Daoy (cell line): ENCODE data around the gene PKP1. TPM values are rescaled to one million over a fixed set of nuclear protein-coding genes. Genes with fewer than 3 reads are reported as not detected.
"Not testable (repeated sequence)": the region's sequence is repeated elsewhere in the genome, so short reads cannot be mapped to it uniquely, and the experiment has no call there.

ENCODE experiments used
- DNase-seq: peaks from one replicate; pipeline ENCODE4 v3.0.0-alpha.2; 2015; ENCODE audit warnings: low read depth
- total RNA-seq: library from RNA; depleted of rRNA; stranded (reverse); fragments of >200 nt; shearing (Covaris generic); gene quantifications from 2 replicates; pipeline ENCODE4 v1.2.3, GENCODE V29; 2014; rRNA removed

PKP1 gene, protein sequence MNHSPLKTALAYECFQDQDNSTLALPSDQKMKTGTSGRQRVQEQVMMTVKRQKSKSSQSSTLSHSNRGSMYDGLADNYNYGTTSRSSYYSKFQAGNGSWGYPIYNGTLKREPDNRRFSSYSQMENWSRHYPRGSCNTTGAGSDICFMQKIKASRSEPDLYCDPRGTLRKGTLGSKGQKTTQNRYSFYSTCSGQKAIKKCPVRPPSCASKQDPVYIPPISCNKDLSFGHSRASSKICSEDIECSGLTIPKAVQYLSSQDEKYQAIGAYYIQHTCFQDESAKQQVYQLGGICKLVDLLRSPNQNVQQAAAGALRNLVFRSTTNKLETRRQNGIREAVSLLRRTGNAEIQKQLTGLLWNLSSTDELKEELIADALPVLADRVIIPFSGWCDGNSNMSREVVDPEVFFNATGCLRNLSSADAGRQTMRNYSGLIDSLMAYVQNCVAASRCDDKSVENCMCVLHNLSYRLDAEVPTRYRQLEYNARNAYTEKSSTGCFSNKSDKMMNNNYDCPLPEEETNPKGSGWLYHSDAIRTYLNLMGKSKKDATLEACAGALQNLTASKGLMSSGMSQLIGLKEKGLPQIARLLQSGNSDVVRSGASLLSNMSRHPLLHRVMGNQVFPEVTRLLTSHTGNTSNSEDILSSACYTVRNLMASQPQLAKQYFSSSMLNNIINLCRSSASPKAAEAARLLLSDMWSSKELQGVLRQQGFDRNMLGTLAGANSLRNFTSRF
- 0.18 and 0.34 TPM in 2 replicates for total RNA-seq

DNA sequence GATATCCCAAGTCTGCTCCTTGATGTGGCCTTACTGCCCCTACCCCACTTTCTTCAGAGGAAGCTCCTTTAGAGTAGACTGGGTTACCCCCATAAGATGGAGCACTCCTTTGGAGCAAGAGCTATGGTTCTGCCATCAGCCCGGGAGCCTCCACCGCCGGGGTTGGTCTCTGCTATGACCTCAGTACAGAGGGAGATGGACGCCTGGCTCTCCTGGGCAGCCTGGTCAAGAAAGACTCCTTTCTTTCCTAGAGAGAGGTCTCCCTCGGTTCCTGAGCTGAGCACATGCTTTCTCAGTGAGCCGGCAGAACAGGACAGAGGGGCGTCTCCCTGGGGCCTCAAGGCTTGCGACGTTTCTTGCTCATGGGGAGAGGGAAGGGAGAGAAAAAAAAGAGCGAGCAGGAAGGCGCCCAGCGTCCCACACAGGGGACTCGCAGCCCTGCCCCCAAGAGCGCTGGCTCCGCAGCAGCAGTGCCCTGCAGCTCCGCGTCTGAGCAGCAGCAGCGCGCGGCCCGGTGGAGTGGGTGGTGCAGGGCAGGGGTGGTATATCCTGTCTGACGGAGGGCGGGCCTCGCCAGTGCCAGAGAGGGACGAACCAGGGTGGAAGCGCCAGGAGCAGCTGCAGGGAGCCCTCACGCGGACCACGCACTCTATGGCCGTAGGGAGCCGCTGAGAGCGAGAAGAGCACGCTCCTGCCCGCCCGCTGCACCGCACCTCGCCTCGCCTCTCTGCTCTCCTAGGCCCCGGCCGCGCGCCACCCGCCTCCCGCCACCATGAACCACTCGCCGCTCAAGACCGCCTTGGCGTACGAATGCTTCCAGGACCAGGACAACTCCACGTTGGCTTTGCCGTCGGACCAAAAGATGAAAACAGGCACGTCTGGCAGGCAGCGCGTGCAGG is at the start of gene PKP1:
PKP1 (plus strand) TSS at position 576 of the 899 bp plus-strand sequence; CDS start at position 773, 197 bp downstream.
- peak; percentile 48 for DNase-seq

DNA sequence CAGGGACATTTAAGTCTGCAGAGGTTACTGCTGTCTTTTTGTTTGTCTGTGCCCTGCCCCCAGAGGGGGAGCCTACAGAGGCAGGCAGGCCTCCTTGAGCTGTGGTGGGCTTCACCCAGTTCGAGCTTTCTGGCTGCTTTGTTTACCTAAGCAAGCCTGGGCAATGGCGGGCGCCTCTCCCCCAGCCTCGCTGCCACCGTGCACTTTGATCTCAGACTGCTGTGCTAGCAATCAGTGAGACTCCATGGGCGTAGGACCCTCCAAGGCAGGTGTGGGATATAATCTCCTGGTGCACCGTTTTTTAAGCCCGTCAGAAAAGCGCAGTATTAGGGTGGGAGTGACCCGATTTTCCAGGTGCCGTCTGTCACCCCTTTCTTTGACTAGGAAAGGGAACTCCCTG is 43.7 kb upstream of the PKP1 start:
- DNase-seq, result not testable (repeated sequence)

DNA sequence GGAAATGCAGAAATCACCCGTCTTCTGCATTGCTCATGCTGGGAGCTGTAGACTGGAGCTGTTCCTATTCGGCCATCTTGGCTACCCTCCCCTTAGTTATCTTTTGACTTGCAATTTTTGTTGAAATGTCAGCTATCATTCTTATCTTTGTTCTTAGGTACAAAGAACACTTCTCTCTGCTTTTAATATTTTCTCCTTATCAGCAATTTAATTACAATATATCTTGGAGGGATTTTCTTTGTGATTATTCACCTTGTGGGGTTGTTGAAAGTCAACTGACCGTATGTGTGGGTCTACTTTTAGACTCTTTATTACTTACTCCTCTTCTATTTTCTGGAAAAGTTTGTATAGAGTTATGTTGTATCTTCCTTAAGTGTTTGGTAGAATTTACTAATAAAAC is 43.1 kb upstream of the PKP1 start:
- no peak for DNase-seq

- DNase-seq, result no peak
These were observed 41.6 kb upstream of the PKP1 start for GRCh38 chr1:201241736-201242135.

DNA sequence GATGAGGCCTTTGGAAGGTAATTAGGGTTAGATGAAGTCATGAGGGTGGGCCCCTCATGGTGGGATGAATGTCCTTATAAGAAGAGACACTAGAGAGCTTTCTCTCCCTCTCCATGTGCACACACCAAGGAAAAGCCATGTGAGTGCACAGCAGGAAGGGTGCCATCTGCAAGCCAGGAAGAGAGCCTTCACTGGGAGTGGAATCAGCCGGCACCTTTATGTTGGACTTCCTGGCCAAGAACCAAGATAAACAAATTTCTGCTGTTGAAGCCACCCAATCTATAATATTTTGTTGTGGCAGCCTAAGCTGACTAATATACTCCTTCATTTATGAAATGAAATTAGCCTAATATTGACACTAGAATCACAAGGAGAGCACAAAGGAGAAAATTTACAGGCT is 38.2 kb upstream of the PKP1 start:
- DNase-seq, result no peak

DNA sequence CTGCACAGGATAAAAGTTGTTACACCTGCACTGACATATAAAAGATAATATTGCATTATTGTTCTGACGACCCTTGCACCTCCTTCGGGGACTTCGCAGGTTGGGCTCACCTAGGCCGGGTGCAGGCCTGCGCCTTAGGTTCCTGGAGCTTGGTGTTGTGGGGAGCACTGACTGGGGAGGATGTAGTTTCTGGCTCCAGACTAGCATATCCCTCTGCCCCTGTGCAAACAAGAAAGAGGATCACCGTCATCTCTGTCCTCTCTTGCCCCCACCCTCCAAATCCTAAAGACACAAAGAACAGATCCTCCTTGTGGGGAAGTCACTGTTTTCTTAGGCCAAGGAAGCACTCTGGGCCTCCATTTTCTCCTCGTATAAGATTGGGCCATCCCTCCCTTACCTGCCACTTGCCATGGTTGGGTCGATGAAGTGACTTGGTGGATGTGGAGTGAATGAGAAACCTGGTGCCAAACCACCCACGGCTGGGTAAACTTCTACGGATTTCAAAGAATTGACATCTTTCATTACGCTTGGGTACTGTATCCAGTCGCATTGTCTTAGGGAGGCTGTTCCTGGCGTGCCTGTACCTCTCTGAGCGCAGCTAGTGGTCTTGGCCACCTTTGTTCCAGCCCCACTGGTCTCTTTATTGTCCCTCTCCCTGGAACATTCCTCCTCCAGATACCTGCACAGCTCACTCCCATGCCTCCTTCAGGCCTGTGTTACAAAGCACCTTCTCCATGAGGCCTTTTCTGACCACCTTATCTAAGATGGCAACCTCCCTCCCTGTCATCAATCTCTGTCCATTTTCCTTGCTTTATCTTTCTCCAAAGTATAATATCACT is 34.4 kb upstream of the PKP1 start:
- DNase-seq, result no peak

GRCh38 chr1:201250326-201251011 is 32.8 kb upstream of the PKP1 start:
- peak; percentile 1 for DNase-seq

DNA sequence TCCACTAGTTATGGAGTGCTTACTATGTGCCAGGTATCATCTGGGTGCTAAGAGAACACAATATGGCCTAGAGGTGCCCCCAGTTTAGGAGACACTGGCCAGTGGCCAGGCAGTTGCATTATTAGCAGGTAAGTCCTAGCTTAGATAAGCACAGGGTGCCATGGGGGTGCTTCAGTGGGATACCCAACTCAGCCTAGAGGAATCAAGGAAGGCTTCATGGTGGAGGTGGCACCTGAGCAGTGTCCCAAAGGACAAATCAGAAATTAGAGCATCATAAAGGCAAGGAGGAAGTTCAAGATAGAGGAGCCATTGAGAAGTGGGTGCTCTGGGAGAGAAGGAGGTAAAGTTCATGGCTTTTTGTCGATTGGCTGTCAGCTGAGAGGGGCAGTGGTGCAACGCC is 31.9 kb upstream of the PKP1 start:
- no peak for DNase-seq

DNA sequence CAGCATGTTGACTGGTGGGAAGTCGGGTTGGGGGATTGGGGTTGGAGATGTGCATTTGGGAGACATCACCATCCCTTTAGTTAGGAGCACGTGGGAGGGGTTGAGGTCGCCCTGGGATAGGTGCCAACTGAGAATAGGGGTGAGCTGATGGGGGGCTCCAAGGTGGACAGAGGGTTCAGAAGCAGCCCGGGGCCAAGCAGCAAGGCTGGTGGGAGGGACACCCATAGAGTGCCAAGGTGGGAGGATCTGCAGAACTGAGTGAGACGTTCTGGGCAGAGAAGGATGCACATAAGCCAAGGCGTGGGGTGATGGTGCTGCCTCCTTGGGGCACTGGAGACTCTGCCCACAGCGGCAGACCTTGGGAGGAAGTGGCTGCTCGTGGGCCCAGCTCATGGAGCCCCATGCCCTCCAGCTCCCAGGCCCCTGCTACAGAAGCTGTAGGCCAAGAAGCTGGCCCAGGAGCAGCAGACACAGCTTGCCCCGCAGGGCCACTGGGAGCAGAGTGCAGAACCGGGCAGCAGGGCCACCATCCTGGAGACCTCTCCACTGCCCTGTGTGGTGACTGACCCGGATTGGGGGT is 31.4 kb upstream of the PKP1 start:
- DNase-seq, result no peak

GRCh38 chr1:201252944-201253371 is 30.3 kb upstream of the PKP1 start:
- DNase-seq, result no peak

DNA sequence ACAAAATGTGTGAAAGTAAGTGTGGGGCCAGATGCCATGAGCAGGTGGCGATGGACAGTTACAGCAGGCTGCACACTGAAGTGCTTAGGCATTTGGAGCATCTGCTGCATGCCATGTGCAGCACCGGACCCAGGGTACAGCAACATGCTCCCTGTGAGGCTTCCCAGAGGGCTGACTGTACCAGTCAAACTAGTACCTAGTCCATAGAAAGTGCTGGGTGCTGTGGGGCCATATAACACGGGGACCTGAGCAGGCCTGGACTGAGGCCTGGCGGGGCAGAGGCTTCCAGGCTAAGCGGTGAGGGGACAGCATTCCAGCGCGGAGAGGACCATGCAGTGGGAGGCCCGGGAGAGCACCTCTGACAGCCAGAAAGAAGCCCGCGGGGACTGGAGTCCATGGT is 29.9 kb upstream of the PKP1 start:
- no peak for DNase-seq

GRCh38 chr1:201253906-201254624 is 29.2 kb upstream of the PKP1 start:
- DNase-seq, result no peak

GRCh38 chr1:201254625-201255478 is 28.5 kb upstream of the PKP1 start:
- peak; percentile 65 for DNase-seq

DNA sequence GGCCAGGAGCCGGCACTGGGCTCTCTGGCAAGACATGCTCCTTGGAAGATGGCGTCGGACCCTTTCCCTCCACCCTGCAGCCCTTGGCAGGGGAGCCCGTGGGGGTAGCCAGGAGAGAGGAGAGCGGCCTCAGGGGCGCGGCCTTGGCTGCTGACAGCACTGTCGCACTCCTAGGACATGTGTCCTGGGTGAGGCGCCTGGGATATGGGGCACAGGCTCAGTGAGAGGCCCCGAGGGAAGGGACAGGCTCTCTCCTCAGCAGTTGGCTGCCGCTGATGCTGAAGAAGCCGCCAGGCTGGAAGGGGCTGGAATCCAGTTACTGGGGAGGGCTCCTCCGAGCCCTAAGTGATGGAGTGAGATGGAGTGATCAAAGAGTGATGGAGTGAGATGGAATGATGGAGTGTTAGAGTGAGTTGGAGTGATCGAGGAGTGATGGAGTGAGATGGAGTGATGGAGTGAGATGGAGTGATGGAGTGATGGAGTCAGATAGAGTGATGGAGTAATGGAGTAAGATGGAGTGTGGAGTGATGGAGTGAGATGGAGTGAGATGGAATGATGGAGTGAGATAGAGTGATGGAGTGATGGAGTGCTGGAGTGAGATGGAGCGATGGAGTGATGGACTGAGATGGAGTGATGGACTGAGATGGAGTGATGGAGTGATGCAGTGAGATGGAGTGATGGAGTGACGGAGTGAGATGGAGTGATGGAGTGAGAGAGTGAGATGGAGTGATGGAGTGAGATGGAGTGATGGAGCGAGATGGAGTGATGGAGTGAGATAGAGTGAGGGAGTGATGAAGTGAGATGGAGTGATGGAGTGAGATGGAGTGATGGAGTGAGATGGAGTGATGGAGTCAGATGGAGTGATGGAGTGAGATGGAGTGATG is 27.6 kb upstream of the PKP1 start:
- no peak for DNase-seq

- not testable (repeated sequence) for DNase-seq
These were observed 25.2 kb upstream of the PKP1 start for GRCh38 chr1:201258132-201258531.

DNA sequence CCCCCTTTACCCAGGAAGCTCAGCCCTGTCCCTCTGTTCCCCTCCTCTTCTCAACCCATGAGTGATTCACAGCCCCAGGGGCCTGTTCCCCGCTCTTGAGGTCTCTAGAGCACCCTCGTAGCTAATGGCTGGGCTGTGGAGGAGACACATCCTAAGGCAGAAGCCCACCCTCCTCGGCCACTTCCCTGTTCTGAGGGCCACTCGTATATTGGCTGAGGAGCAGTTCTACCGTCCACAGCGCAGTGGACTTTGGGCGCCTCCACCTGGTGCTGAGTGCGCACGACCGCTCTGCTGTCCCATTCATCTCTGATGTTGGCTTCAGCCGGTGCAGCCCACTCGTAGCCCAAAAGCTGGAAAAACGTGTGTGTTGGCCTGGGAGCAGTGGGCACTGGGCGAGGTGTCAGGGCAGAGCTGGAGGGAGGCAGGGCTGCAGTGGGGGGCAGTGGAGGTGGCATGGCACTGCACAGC is 24.5 kb upstream of the PKP1 start:
- no peak for DNase-seq
